Smooth muscle cell (in vitro differentiated cells): ENCODE results near the gene TMEM132A. TPM values are rescaled to one million over a fixed set of nuclear protein-coding genes. Genes with fewer than 3 reads are reported as not detected.

ENCODE experiments used
- DNase-seq: peaks from one replicate; lab custom pipeline; 2025; ENCODE audit not compliant: unreplicated experiment; lab: John Stamatoyannopoulos, UW
- H2AFZ ChIP-seq: fragments of 200-600 bp; sonication (generic); 2 replicates; pipeline ENCODE4 v1.6.0; 2016; ENCODE audit warnings: antibody characterized with exemption, low read depth, mild to moderate bottlenecking
- H3F3A ChIP-seq: fragments of 200-600 bp; sonication (generic); 2 replicates; pipeline ENCODE4 v1.6.0; 2017; ENCODE audit warnings: antibody characterized with exemption, low read depth
- H3K27ac ChIP-seq: fragments of 200-600 bp; sonication (generic); 2 replicates; pipeline ENCODE4 v1.5.1; 2016; ENCODE audit warnings: low read depth, mild to moderate bottlenecking
- H3K27me3 ChIP-seq: fragments of 200-600 bp; sonication (generic); 2 replicates; pipeline ENCODE4 v1.6.1; 2016; ENCODE audit warnings: low read depth, mild to moderate bottlenecking
- H3K36me3 ChIP-seq: fragments of 200-600 bp; sonication (generic); 2 replicates; pipeline ENCODE4 v1.5.1; 2016; ENCODE audit warnings: low read depth
- H3K4me1 ChIP-seq: fragments of 200-600 bp; sonication (generic); 2 replicates; pipeline ENCODE4 v1.5.1; 2016; ENCODE audit warnings: low read depth
- H3K4me2 ChIP-seq: fragments of 200-600 bp; sonication (generic); 2 replicates; pipeline ENCODE4 v1.6.0; 2016; ENCODE audit warnings: mild to moderate bottlenecking
- H3K4me3 ChIP-seq: fragments of 200-600 bp; sonication (generic); 2 replicates; pipeline ENCODE4 v1.5.1; 2016; ENCODE audit warnings: mild to moderate bottlenecking
- H3K79me2 ChIP-seq: fragments of 200-600 bp; sonication (generic); 2 replicates; pipeline ENCODE4 v1.6.0; 2016; ENCODE audit warnings: low read depth, mild to moderate bottlenecking
- H3K9ac ChIP-seq: fragments of 200-600 bp; sonication (generic); 2 replicates; pipeline ENCODE4 v1.6.0; 2016; ENCODE audit warnings: low read depth
- H3K9me3 ChIP-seq: fragments of 200-600 bp; sonication (generic); replicated peaks from 2 replicates; pipeline ENCODE4 v1.5.1; 2016; ENCODE audit warnings: low read depth
- H4K20me1 ChIP-seq: fragments of 200-600 bp; sonication (generic); 2 replicates; pipeline ENCODE4 v1.6.0; 2016; ENCODE audit warnings: low read depth
- WGBS: methylation state at CpG from one replicate; pipeline ENCODE4 v1.1.7; 2016; ENCODE audit warnings: low lambda C conversion rate; 5-methylcytosine and 5-hydroxymethylcytosine counted together
- polyA plus RNA-seq: library from polyadenylated mRNA; unstranded; fragments of >200 nt; fragmentation: Nextera tagmentation; extraction: Ambion mirVana; gene quantifications from 2 replicates; pipeline ENCODE4 v1.2.1, GENCODE V29; 2016
- total RNA-seq: library from RNA; depleted of rRNA; stranded (reverse); fragments of >200 nt; gene quantifications from 2 replicates; pipeline ENCODE4 v1.2.3, GENCODE V29; 2014
- TF ChIP-seq, protein P1 (sequence below): fragments of 200-600 bp; sonication (generic); IDR thresholded peaks from 2 replicates; pipeline ENCODE4 v1.5.1; 2017; ENCODE audit warnings: borderline replicate concordance, mild to moderate bottlenecking, antibody characterized with exemption; ENCODE audit not compliant: insufficient read depth, poor library complexity, severe bottlenecking

TMEM132A gene
- total and polyA plus RNA-seq, 2 experiments from 2014 or later = 40.7 to 91.3 TPM

DNA sequence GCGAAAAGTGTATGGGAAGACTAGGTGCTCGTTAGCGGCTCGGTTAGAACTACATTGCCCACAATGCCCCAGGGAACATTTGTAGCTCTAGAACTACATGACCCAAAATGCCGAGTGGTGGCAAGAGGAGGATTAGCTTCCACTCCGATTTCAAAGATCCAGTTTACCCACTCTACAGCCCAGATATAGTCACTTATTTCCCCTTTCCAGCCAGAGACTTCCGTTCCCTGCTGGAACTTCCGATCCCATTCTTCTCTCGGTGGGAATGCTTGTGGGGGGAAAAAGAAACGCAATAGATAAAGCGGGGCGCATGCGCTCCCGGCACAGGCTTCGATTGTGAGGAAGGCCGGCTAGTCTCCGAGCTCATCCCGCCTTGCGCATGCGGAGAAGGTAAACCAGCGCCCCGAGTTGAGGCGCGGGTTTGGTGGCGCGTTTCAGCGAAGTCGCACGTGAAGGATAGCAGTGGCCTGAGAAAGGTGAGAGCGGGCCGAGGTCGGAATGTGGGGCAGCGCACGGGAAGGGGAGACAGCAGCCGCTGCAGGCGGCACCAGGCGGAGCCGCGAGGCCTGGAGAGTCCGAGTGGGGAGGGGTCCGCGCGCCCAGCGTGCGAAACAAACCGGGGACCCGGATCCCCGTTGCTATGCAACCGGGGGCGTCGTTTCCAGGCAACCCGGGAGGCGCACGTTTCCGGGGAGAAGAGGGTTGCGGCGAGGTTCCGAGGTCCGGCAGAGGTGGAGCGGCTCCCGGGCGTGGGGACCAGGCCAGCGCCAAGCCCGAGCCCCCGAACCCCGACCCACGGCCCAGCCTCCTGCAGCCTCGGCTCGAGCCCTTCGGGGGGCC lies 10.2 kb upstream of the TMEM132A start, which contains the start of gene TMEM109:
Gene TMEM109 (plus strand): TSS at position 366 of the 840 bp plus-strand sequence. CDS start 5,536 bp downstream, outside the sequence.
- Histone ChIP-seq H3K9ac (peak within 1 kb of the TSS; percentile 88), H3K4me2 (peak within 1 kb of the TSS; percentile 97), H3K36me3 (no peaks in the 10 kb centered on the region), H3K9me3 (no peaks in the 10 kb centered on the region), H3K27ac (peak within 1 kb of the TSS; percentile 89), H3K4me3 (peak within 1 kb of the TSS; percentile 77), H3K27me3 (peaks cover 6% of the 10 kb centered on the region), H2AFZ (peak within 1 kb of the TSS; percentile 97), H3K79me2 (peaks cover 28% of the 10 kb centered on the region), H4K20me1 (peaks cover 14% of the 10 kb centered on the region), H3K4me1 (peaks cover 16% of the 10 kb centered on the region), H3F3A (no peaks in the 10 kb centered on the region)
- WGBS = under 1% methylated on average over 64 of the region's 70 CpGs
- TF ChIP-seq, protein P1, sequence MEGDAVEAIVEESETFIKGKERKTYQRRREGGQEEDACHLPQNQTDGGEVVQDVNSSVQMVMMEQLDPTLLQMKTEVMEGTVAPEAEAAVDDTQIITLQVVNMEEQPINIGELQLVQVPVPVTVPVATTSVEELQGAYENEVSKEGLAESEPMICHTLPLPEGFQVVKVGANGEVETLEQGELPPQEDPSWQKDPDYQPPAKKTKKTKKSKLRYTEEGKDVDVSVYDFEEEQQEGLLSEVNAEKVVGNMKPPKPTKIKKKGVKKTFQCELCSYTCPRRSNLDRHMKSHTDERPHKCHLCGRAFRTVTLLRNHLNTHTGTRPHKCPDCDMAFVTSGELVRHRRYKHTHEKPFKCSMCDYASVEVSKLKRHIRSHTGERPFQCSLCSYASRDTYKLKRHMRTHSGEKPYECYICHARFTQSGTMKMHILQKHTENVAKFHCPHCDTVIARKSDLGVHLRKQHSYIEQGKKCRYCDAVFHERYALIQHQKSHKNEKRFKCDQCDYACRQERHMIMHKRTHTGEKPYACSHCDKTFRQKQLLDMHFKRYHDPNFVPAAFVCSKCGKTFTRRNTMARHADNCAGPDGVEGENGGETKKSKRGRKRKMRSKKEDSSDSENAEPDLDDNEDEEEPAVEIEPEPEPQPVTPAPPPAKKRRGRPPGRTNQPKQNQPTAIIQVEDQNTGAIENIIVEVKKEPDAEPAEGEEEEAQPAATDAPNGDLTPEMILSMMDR = no peak
- DNase-seq = peak; percentile 66

DNA sequence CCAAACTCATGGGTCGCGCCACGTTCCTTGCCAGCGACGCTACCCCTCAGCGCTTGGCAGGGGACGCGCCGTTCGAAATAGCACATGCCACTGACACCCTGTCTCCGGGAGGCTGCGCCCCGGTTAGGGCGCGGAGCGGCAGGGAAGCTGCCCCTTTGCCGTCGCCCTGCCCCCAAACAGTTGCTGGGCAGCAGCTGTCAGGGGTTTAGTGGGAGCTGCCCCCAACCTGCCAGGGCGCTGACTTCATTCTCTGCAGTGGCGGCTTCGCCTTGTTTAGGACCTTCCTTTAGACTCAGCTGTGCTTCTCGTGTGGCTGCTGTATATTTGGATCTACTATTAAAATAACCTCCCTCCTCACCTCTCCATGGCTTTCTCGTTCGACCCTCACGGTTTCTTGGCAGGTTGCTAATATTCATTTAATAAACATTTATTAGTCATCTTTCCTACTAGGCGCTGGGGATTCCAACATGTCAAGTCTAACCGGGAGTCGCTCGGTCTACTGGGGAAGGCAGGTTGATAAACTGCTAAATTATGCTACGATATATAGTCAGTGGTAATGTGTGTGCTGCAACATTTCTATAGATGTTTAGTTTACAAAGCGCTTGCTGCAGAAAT lies 9.5 kb upstream of the TMEM132A start:
- Histone ChIP-seq H3K79me2 (peaks cover 32% of the 10 kb centered on the region), H2AFZ (peak overlapping the region; percentile 97), H3F3A (no peaks in the 10 kb centered on the region), H3K9me3 (no peaks in the 10 kb centered on the region), H3K4me1 (peaks cover 16% of the 10 kb centered on the region), H4K20me1 (peaks cover 19% of the 10 kb centered on the region), H3K27me3 (peaks cover 6% of the 10 kb centered on the region), H3K36me3 (no peaks in the 10 kb centered on the region), H3K9ac (peak overlapping the region; percentile 88), H3K27ac (peak overlapping the region; percentile 89), H3K4me2 (peak overlapping the region; percentile 97), H3K4me3 (peak overlapping the region; percentile 77)
- TF ChIP-seq, protein P1 = no peak
- no peak for DNase-seq
- WGBS = 2% methylated on average over 31 of the region's 31 CpGs

DNA sequence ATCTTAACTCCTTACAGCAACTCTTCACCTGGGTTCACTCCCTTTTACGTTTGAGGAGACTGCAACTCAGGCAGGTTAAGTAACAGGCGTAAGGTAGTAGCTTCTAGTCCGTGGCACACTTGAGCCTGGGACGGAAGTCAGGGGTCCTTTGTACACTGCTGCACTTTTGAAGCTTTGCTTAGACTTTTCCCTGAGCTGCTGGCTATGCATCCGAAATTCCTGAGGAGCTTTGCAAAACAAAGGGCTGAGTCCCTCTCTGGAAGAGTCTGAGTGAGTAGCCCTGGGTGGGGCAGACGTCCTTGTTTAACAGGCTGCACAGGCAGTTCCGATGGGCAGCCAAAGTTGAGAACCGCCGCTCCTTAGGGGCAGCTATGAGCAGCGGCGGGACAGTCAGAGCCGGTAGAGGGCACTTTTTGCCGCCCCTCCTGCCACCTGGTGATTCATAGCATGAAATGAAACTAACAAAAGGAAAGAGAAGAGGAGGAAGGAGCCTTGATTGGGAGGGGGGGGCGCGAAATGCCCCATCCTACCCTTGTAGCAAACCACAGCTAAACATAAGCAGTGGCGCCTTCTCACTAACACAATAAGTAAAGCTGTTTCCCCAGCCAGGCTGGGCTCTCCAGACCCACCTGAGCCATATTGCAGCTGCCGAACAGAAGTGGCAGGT lies 8.9 kb upstream of the TMEM132A start:
- H3K27ac ChIP-seq = peak overlapping the region; percentile 89
- H3K27me3 ChIP-seq = peaks cover 4% of the 10 kb centered on the region
- peak overlapping the region; percentile 88 for H3K9ac ChIP-seq
- WGBS = 14% methylated on average over 16 of the region's 17 CpGs
- peaks cover 19% of the 10 kb centered on the region for H4K20me1 ChIP-seq
- H3K4me1 ChIP-seq = peaks cover 16% of the 10 kb centered on the region
- no peaks in the 10 kb centered on the region for H3K36me3 ChIP-seq
- H3K4me3 ChIP-seq = peak overlapping the region; percentile 77
- H3K4me2 ChIP-seq = peak overlapping the region; percentile 97
- peaks cover 32% of the 10 kb centered on the region for H3K79me2 ChIP-seq
- TF ChIP-seq, protein P1 = peak; percentile 10
- H3K9me3 ChIP-seq = no peaks in the 10 kb centered on the region
- DNase-seq = no peak
- peak overlapping the region; percentile 97 for H2AFZ ChIP-seq
- no peaks in the 10 kb centered on the region for H3F3A ChIP-seq
